Measurements from ENCODE around the gene NR2C1.

DNA sequence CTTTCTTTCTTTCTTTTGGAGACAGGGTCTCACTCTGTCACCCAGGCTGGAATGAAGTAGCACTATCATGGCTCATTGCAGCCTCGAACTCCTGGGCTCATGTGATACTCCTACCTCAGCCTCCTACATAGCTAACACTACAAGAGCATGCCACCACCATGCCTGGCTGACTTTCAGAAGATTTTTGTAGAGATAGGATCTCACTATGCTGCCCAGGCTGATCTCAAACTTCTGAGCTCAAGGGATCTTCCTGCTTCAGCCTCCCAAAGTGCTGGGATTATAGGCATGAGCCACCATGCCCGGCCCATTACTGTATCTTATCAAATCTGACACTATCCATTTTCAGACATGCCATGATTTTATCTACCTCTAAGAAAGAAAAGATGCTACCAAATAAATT lies 101.5 kb downstream of the NR2C1 start:
- TF ChIP-seq, protein P1, sequence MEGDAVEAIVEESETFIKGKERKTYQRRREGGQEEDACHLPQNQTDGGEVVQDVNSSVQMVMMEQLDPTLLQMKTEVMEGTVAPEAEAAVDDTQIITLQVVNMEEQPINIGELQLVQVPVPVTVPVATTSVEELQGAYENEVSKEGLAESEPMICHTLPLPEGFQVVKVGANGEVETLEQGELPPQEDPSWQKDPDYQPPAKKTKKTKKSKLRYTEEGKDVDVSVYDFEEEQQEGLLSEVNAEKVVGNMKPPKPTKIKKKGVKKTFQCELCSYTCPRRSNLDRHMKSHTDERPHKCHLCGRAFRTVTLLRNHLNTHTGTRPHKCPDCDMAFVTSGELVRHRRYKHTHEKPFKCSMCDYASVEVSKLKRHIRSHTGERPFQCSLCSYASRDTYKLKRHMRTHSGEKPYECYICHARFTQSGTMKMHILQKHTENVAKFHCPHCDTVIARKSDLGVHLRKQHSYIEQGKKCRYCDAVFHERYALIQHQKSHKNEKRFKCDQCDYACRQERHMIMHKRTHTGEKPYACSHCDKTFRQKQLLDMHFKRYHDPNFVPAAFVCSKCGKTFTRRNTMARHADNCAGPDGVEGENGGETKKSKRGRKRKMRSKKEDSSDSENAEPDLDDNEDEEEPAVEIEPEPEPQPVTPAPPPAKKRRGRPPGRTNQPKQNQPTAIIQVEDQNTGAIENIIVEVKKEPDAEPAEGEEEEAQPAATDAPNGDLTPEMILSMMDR (IDR thresholded peaks at IDR 0.05): no peak
- TF ChIP-seq POLR2A (IDR thresholded peaks at IDR 0.05): no peak
